ENCODE measurements around the gene ME2.

- TF ChIP-seq CTCF (IDR thresholded peaks at IDR 0.05) = no peak
- no peak for TF ChIP-seq EP300 (IDR thresholded peaks at IDR 0.05)
- no peak for TF ChIP-seq POLR2AphosphoS5 (IDR thresholded peaks at IDR 0.05)
- no peak for TF ChIP-seq POLR2A (IDR thresholded peaks at IDR 0.05)
These were observed 38.9 kb upstream of the ME2 start for GRCh38 chr18:50839996-50840395.

All from stomach (tissue), 4 donors.